Measurements from ENCODE around the gene LDB1. TPM values are rescaled to one million over a fixed set of nuclear protein-coding genes. Genes with fewer than 3 reads are reported as not detected.

The LDB1 gene
- total and polyA plus RNA-seq, 4 donors: 2.4 to 51.9 (median 10.3) TPM

DNA sequence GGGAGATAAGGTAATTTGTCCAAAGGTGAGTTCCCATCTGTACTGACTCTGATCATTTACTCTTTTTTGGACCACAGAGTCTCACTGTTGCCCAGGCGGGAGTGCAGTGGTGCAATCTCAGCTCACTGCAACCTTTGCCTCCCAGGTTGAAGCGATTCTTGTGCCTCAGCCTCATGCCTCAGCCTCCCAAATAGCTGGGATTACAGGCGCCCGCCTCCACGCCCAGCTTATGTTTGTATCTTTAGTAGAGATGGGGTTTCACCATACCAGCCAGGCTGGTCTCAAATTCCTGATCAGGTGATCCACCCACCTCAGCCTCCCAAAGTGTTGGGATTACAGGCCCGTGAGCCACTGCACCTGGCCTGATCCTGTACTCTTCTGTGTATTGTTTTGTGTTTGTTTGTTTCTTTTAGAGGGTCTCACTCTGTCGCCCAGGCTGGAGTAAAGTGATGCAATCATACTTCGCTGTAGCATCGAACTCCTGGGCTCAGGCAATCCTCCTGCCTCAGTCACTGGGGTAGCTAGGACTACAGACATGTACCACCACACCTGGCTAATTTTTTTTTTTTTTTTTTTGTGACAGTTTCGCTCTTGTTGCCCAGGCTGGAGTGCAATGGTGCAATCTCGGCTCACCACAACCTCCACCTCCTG lies 34.4 kb upstream of the LDB1 start (continued):
- TF ChIP-seq, protein P1, sequence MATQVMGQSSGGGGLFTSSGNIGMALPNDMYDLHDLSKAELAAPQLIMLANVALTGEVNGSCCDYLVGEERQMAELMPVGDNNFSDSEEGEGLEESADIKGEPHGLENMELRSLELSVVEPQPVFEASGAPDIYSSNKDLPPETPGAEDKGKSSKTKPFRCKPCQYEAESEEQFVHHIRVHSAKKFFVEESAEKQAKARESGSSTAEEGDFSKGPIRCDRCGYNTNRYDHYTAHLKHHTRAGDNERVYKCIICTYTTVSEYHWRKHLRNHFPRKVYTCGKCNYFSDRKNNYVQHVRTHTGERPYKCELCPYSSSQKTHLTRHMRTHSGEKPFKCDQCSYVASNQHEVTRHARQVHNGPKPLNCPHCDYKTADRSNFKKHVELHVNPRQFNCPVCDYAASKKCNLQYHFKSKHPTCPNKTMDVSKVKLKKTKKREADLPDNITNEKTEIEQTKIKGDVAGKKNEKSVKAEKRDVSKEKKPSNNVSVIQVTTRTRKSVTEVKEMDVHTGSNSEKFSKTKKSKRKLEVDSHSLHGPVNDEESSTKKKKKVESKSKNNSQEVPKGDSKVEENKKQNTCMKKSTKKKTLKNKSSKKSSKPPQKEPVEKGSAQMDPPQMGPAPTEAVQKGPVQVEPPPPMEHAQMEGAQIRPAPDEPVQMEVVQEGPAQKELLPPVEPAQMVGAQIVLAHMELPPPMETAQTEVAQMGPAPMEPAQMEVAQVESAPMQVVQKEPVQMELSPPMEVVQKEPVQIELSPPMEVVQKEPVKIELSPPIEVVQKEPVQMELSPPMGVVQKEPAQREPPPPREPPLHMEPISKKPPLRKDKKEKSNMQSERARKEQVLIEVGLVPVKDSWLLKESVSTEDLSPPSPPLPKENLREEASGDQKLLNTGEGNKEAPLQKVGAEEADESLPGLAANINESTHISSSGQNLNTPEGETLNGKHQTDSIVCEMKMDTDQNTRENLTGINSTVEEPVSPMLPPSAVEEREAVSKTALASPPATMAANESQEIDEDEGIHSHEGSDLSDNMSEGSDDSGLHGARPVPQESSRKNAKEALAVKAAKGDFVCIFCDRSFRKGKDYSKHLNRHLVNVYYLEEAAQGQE (IDR thresholded peaks at IDR 0.05): no peak
- TF ChIP-seq RXRA (IDR thresholded peaks at IDR 0.05): no peak
- no peak for TF ChIP-seq GABPA (IDR thresholded peaks at IDR 0.05 in 1 of 2, conservative IDR thresholded peaks at IDR 0.05 in 1 of 2)
- no peak for TF ChIP-seq SP1 (IDR thresholded peaks at IDR 0.05)
- TF ChIP-seq HNF4G (IDR thresholded peaks at IDR 0.05): no peak
- no peak for TF ChIP-seq RAD21 (IDR thresholded peaks at IDR 0.05)
- TF ChIP-seq, protein P2, sequence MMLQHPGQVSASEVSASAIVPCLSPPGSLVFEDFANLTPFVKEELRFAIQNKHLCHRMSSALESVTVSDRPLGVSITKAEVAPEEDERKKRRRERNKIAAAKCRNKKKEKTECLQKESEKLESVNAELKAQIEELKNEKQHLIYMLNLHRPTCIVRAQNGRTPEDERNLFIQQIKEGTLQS (IDR thresholded peaks at IDR 0.05): no peak
- TF ChIP-seq FOXA1 (IDR thresholded peaks at IDR 0.05): no peak
- TF ChIP-seq EGR1 (IDR thresholded peaks at IDR 0.05; ENCODE audit: low read depth in 2 of 2): no peak
- TF ChIP-seq TAF1 (conservative IDR thresholded peaks at IDR 0.05): no peak

DNA sequence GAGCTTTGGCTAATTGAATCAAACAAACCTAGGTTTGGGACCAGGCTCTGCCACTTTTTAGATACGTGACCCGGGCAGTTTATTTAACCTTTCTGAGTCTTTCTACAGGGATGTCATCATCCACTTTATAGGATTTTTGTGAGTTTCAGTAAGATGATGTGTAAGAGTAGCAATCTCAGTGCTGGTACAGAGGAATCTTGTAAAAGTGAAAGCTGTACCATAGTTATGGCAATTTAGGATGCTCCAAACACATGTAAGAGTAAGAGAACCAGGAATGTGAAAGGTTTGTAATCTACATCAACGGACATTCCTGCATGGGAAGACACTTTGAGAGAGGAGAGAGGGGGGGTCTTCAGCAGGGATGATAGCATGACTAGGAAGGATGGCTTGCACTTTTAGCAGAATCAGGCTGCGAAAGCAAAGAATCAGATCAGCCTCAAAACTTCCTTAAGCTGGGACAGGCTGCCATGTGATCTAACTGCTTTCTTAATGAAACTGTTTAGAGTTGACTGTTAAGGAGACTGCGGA lies 33.0 kb upstream of the LDB1 start:
- 37% methylated on average over 5 of the region's 5 CpGs for WGBS
- TF ChIP-seq EGR1 (IDR thresholded peaks at IDR 0.05; ENCODE audit: low read depth in 2 of 2): no peak
- no peak for TF ChIP-seq TAF1 (conservative IDR thresholded peaks at IDR 0.05)
- no peak for TF ChIP-seq FOXA2 (IDR thresholded peaks at IDR 0.05)
- TF ChIP-seq, protein P2 (IDR thresholded peaks at IDR 0.05): no peak
- TF ChIP-seq NR2F2 (IDR thresholded peaks at IDR 0.05): no peak
- TF ChIP-seq, protein P1 (IDR thresholded peaks at IDR 0.05): no peak
- TF ChIP-seq, protein P3, sequence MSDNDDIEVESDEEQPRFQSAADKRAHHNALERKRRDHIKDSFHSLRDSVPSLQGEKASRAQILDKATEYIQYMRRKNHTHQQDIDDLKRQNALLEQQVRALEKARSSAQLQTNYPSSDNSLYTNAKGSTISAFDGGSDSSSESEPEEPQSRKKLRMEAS (IDR thresholded peaks at IDR 0.05): no peak
- TF ChIP-seq, protein P4, sequence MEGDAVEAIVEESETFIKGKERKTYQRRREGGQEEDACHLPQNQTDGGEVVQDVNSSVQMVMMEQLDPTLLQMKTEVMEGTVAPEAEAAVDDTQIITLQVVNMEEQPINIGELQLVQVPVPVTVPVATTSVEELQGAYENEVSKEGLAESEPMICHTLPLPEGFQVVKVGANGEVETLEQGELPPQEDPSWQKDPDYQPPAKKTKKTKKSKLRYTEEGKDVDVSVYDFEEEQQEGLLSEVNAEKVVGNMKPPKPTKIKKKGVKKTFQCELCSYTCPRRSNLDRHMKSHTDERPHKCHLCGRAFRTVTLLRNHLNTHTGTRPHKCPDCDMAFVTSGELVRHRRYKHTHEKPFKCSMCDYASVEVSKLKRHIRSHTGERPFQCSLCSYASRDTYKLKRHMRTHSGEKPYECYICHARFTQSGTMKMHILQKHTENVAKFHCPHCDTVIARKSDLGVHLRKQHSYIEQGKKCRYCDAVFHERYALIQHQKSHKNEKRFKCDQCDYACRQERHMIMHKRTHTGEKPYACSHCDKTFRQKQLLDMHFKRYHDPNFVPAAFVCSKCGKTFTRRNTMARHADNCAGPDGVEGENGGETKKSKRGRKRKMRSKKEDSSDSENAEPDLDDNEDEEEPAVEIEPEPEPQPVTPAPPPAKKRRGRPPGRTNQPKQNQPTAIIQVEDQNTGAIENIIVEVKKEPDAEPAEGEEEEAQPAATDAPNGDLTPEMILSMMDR (IDR thresholded peaks at IDR 0.05; ENCODE audit: low read depth, low read length, missing input control): no peak
- TF ChIP-seq HNF4A (conservative IDR thresholded peaks at IDR 0.05): no peak
- TF ChIP-seq RXRA (IDR thresholded peaks at IDR 0.05): no peak
- TF ChIP-seq, protein P5, sequence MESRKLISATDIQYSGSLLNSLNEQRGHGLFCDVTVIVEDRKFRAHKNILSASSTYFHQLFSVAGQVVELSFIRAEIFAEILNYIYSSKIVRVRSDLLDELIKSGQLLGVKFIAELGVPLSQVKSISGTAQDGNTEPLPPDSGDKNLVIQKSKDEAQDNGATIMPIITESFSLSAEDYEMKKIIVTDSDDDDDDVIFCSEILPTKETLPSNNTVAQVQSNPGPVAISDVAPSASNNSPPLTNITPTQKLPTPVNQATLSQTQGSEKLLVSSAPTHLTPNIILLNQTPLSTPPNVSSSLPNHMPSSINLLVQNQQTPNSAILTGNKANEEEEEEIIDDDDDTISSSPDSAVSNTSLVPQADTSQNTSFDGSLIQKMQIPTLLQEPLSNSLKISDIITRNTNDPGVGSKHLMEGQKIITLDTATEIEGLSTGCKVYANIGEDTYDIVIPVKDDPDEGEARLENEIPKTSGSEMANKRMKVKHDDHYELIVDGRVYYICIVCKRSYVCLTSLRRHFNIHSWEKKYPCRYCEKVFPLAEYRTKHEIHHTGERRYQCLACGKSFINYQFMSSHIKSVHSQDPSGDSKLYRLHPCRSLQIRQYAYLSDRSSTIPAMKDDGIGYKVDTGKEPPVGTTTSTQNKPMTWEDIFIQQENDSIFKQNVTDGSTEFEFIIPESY (IDR thresholded peaks at IDR 0.05): no peak
- DNase-seq (ENCODE audit: low spot score): no peak
- peak overlapping the region; percentile 70 to 100 (median 77) for H3K4me3 ChIP-seq (ENCODE audit: low read depth in 1 of 3, low read length in 3 of 3)
- H3K9me3 ChIP-seq (ENCODE audit: control insufficient read depth in 4 of 4, low read length in 3 of 4): no peaks in the 10 kb centered on the region
- H3K27ac ChIP-seq (ENCODE audit: low read depth in 1 of 2, low read length in 2 of 2): peak overlapping the region; percentile 77 to 87
- H3K4me1 ChIP-seq (ENCODE audit: control insufficient read depth in 4 of 4, insufficient read depth in 4 of 4, low read length in 3 of 4): peaks cover 2 to 25% (median 12%) of the 10 kb centered on the region in 4 donors
- peak overlapping the region; percentile 18 to 98 for H3K9ac ChIP-seq (ENCODE audit: low read depth in 1 of 2, low read length in 2 of 2)
- peaks cover 10 to 32% (median 26%) of the 10 kb centered on the region in 4 donors for H3K36me3 ChIP-seq (ENCODE audit: control insufficient read depth in 4 of 4, insufficient read depth in 3 of 4, low read depth in 1 of 4, low read length in 3 of 4)
- no peaks in the 10 kb centered on the region for H3K27me3 ChIP-seq (ENCODE audit: control insufficient read depth in 4 of 4, insufficient read depth in 4 of 4, low read length in 3 of 4)

Data from liver (tissue), 9 donors.